Mesenteric fat pad (tissue), 1 donor: ENCODE data around the gene PTGFRN. TPM values are rescaled to one million over a fixed set of nuclear protein-coding genes. Genes with fewer than 3 reads are reported as not detected.

Experiments
- DNase-seq: peaks from one replicate; pipeline ENCODE4 v3.0.0-alpha.2; 2020; ENCODE audit warnings: low spot score
- total RNA-seq: library from RNA; stranded (reverse); fragmentation: NEBNext Ultra II Directional; extraction: Animal tissue kit (Norgen Biotek cat#: 25700); gene quantifications from one replicate; pipeline ENCODE4 v1.2.1, GENCODE V29; 2021
- donor health status: DM: yes; HTN: yes; CAD: no.

The PTGFRN gene
- total RNA-seq, 1 donor from 2014 or later: 24.0 TPM

DNA sequence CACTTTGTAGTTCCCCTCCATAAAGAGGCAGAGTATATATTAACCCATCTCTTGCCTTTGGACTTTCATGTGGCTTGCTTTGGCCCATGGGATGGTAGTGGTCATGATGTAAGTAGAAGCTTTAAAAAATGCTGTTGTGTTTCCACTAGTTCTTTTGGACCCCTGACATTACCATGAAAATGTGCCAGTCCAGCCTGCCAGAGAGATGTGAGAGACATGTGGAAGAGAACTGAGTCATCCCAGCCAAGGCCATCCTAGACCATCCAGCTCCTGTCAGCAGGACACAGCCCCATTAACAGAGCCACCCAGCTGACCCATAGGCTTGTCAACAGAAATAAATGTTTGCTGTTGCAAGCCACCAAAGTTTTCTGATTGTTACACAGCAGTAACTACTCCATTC lies 87.9 kb downstream of the PTGFRN start:
- DNase-seq: no peak

DNA sequence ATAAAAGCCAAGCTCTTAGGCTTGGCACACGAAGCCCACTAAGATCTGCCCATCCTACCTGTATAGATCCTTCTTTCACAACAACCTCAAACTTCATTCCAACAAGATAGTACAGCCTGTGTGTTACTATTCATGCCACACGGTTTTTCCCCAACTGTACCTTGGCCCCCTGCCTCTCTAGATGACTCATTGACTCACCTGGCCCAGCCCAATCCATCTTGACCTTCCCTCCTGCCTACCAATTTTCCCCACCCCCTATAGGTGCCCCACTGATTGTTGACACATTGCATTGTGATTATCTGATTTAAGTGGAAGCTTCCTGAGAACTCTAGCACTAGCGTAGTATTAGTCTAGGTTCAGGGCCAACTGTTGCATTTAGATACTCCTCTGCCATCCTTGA lies 89.9 kb downstream of the PTGFRN start:
- no peak for DNase-seq

DNA sequence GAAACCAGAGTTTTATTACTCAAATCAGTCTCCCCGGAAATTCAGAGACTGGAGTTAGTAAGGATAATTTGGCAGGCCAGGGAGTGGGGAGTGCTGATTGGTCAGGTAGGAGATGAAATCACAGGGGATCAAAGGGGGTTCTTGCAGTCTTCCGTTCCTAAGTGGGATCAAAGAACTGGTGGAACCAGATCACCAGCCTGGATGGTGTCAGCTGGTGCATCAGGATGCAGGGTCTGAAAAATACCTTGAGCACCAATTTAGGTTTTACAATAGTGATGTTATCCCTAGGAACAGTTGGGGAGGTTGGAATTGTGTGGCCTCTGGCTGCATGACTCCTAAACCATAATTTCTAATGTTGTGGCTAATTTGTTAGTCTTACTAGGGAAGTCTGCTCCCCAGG lies 90.4 kb downstream of the PTGFRN start:
- DNase-seq: no peak

DNA sequence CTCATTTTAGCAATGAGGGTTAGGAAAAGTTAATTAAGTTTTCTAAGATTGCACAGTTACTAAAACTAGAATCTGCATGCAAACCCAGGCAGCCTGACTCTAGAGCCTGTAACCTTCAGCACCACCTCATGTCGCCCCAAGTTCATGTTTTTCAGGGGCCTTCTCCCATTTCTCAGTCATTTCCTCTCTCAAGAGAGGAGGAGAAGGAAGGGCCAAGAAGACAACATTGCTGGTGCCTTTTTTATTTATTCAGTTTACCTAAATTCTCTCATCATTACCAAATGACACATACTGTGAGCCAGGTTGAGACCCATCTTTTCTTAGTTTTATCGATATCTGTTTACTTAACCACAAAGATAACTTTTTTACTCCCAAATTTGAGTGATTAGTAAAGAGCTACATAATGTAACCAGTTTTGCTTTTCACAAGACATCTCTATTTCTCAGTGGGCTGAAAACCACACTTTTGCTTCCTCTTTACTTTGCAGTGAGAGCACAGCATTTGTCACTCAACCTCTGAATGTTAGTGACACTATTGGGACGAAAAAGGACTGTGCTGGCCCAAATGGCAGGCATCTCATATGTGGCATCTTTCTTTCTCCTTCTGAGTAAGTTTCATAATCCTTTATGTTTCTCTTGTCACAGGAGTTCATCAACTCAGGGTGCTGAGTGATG lies 91.7 kb downstream of the PTGFRN start, which contains the start of gene CD101:
TSS of gene CD101 (plus strand) at position 507 of the 674 bp plus-strand sequence. CDS start at position 565, 58 bp downstream.
- DNase-seq: no peak

DNA sequence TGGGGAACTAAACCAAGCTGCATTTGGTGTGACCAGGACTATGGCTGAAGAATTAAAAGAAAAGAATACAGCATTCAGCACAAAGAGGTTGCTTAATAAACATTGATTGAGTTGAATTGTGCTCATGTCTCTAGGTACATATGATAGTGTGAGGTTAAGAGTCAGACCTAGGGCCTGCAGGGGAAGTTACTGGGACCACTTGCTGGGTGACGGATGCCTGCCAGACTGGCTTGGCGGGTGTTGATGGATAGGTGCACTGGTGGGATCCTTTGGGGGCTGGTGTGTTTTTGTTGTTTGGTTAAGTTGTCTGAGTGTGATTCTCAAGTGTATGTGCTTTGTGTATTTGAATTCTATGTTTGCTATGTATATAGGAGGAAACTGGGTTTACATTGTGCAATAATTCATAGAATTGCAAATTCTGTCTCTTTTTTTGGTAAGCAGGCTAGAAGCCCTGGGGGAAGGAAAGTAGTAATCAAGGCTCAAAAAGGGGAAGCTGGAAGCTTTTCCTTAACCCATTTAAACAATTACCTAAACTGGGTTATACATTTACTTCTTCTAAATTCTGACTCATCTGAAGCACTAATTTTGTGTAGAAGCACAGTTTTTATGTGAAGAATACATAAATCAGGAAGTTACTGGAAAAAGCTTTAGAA lies 93.6 kb downstream of the PTGFRN start:
- no peak for DNase-seq

- no peak for DNase-seq
These were observed 98.0 kb downstream of the PTGFRN start for GRCh38 chr1:117007719-117008013.

GRCh38 chr1:117008656-117009055 lies 98.9 kb downstream of the PTGFRN start:
- DNase-seq: no peak

- no peak for DNase-seq
These were observed 99.4 kb downstream of the PTGFRN start for GRCh38 chr1:117009132-117009531.

GRCh38 chr1:117010310-117010969 lies 100.7 kb downstream of the PTGFRN start:
- no peak for DNase-seq

DNA sequence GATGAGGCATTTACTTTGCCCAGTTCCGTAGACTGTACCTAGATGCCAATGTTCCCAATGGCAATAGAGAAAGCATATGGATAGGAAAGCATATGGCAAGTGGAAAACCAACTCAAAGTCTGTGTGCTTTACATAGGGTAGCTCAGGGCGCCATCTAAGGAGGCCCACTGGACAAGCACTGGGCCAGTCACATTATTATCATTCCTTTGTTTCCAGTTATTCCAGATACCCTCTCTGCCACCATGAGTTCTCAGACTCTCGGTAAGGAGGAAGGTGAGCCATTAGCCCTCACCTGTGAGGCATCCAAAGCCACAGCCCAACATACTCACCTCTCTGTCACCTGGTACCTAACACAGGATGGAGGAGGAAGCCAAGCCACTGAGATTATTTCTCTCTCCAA lies 101.6 kb downstream of the PTGFRN start:
- no peak for DNase-seq

- DNase-seq: no peak
These were observed 103.7 kb downstream of the PTGFRN start for GRCh38 chr1:117013309-117013858.

DNA sequence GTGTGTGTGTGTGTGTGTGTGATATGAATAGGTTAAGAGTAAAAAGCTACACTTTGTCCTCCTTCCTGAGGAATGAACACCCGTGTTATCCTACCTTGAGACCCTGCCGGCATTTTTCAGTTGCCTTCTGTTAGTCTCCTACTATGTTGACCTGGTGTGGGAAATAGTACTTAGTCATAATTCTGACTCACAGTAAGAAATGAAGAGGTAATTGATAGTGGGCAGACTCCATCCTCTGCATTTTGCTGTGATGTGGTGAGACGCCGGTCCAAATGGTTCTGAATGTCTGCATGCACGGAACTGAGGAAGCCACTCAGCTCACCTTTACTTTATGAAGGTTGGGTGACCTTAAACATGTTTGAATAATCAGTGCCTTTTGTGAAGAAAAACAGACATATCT lies 104.5 kb downstream of the PTGFRN start:
- DNase-seq: no peak

GRCh38 chr1:117015724-117016123 lies 106.0 kb downstream of the PTGFRN start:
- no peak for DNase-seq

GRCh38 chr1:117017062-117017461 lies 107.3 kb downstream of the PTGFRN start:
- DNase-seq: no peak

GRCh38 chr1:117017648-117018047 lies 107.9 kb downstream of the PTGFRN start:
- no peak for DNase-seq

DNA sequence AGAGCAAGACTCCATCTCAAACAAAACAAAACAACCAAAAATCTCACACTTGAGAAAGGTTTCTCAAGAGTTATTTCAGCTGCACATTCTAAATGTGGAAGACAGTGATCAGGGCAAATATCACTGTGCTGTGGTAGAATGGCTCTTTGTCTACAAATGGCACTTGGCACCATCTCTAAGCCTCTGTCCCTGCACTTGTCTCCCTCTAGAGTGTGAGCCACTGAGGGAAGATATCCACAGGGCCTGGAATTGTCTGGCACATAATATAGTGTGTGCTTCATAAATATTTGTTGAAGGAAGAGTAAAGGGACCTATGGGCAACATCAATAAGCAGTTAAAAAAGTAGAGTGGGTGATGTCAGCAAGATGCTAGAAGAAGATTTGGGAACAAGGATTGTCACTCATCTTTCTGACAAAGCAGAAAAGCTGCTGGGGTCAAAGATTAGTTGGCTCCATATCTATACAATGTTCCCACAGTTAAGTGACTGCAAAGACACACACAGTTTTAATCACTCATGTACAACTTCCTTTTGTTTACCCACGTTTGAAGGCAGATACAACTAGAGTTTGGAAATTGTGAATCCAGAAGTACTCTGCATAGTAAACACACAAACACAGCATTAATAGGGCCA lies 110.9 kb downstream of the PTGFRN start:
- no peak for DNase-seq

DNA sequence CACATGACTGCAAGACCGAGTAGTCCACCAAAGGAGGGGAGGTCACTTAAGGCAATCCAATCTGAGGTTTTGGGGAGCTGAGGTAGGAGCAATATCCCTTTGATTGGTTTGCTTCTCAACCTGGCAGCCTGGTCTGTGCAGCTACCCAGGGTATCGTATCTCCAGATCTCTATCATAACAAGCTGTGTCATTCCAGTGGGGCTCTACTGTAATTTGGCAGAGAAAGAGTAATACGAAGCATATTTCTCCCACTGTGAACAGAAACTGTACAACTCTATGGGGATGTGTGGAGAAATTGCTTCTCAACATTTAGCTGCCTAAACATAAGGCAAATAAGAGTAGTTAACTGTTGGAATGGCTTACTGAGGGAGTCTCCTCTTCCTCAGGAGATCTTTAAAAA lies 112.4 kb downstream of the PTGFRN start:
- no peak for DNase-seq

DNA sequence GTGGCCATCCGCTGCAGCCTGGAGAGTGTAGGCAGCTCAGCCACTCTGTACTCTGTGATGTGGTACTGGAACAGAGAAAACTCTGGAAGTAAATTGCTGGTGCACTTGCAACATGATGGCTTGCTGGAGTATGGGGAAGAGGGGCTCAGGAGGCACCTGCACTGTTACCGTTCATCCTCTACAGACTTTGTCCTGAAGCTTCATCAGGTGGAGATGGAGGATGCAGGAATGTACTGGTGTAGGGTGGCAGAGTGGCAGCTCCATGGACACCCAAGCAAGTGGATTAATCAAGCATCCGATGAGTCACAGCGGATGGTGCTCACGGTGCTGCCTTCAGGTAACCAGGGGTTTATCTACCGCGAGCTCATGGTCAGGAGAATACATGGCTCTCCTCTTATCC lies 115.9 kb downstream of the PTGFRN start:
- no peak for DNase-seq

- no peak for DNase-seq
These were observed 116.6 kb downstream of the PTGFRN start for GRCh38 chr1:117026361-117026760.

DNA sequence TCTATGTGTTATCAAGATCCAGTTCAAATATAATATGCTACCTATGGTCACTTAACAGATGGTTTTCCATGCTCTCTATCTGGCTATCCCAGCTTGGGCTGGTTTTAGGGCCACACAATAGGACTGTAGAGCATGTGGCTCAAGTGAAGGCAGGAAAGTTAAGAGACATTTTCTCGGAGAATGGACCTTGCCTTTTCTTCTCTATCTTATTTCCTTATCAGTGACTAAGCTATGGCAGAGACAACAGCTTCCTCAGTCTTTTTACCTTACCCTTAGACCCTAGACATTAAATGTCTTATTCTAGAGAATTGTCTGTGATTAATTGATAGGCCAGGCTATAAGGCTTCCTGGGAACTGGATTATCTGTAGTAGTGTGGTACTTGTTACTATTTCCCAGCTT lies 120.0 kb downstream of the PTGFRN start:
- no peak for DNase-seq

- DNase-seq: no peak
These were observed 120.7 kb downstream of the PTGFRN start for GRCh38 chr1:117030271-117030877.

- no peak for DNase-seq
These were observed 122.5 kb downstream of the PTGFRN start for GRCh38 chr1:117032266-117032665.
